Measurements from ENCODE around the gene IL12RB2.
"Not testable (repeated sequence)": the region's sequence is repeated elsewhere in the genome, so short reads cannot be mapped to it uniquely, and the experiment has no call there.

The IL12RB2 gene

GRCh38 chr1:67431156-67431765 lies 123.6 kb downstream of the IL12RB2 start:
- DNase-seq (ENCODE audit: low read depth in 3 of 3), result no peak

- no peak for DNase-seq (ENCODE audit: low read depth in 3 of 3)
These were observed 124.4 kb downstream of the IL12RB2 start for GRCh38 chr1:67431869-67432578.

- no peak for DNase-seq (ENCODE audit: low read depth in 3 of 3)
These were observed 125.1 kb downstream of the IL12RB2 start for GRCh38 chr1:67432745-67433144.

GRCh38 chr1:67433837-67434236 lies 126.2 kb downstream of the IL12RB2 start:
- DNase-seq (ENCODE audit: low read depth in 3 of 3), result no peak

- DNase-seq (ENCODE audit: low read depth in 3 of 3), result no peak
These were observed 126.8 kb downstream of the IL12RB2 start for GRCh38 chr1:67434491-67434890.

- no peak for DNase-seq (ENCODE audit: low read depth in 3 of 3)
These were observed 128.9 kb downstream of the IL12RB2 start for GRCh38 chr1:67436511-67437055.

- DNase-seq (ENCODE audit: low read depth in 3 of 3), result no peak
These were observed 130.3 kb downstream of the IL12RB2 start for GRCh38 chr1:67437961-67438360.

- no peak for DNase-seq (ENCODE audit: low read depth in 3 of 3)
These were observed 131.8 kb downstream of the IL12RB2 start for GRCh38 chr1:67439277-67440029.

GRCh38 chr1:67440339-67440738 lies 132.7 kb downstream of the IL12RB2 start:
- no peak for DNase-seq (ENCODE audit: low read depth in 3 of 3)

GRCh38 chr1:67441183-67441582 lies 133.5 kb downstream of the IL12RB2 start:
- peak in 1 of 3 experiments; percentile 60 for DNase-seq (ENCODE audit: low read depth in 3 of 3)

GRCh38 chr1:67441739-67442281 lies 134.1 kb downstream of the IL12RB2 start:
- no peak for DNase-seq (ENCODE audit: low read depth in 3 of 3)

GRCh38 chr1:67446014-67446413 lies 138.3 kb downstream of the IL12RB2 start:
- not testable (repeated sequence) for DNase-seq (ENCODE audit: low read depth in 3 of 3)

All from stimulated activated CD4-positive, alpha-beta T cell treated with anti-CD3 and anti-CD28 coated beads, TNF-alpha, amount 100 ng/mL, for 4 hours (primary cell).